ENCODE measurements around the gene ASF1B. TPM values are rescaled to one million over a fixed set of nuclear protein-coding genes. Genes with fewer than 3 reads are reported as not detected.

The ASF1B gene
- total RNA-seq = 0.35 and 5.8 TPM in 2 replicates

DNA sequence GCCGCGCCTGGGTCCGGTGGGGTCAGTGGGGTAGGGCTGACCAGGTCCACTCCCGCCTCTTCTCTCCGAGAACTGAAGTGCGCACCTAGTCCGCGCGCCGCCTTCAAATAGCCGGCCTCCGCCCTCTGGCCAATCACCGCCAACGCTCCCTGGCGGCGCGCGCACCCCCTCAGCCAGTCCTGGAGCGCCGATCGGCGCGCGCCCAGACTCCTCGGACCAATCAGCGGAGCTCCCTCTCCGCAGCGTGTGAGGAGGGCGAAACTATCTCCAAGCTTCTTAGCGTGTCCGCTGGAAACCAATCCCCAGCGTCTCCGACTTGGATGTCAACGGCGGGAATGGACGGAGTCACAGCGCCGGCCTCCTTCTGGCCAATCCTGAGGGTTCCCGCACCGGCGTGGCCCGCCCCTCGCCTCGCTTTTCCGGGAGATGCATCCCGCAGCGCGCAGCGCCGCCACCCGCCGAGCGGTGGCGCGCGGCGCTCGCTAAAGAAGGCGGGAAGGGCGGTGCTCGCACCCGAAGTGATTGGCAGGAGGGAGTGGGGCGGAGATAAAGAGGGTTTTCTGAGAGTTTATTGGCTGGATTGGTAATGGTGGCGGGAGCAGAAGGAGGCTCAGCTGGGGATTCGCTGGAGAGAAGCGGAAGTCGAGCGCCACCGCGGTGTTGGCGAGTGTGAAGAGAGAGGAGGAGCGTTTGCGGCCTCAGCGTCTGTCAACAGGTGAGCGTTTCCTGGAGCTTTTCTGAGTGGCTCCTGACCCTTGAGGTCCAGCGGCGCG, at the start of gene ASF1B:
Gene ASF1B, minus strand, starts transcription at position 81 of the 773 bp plus-strand sequence. CDS start 133 bp downstream, outside the sequence.

GRCh38 chr19:14117668-14118164, 18.7 kb downstream of the ASF1B start, which contains the start of gene PRKACA:
TSS of gene PRKACA (minus strand) at chr19:14117762. CDS start at chr19:14117547, 215 bp downstream.

DNA sequence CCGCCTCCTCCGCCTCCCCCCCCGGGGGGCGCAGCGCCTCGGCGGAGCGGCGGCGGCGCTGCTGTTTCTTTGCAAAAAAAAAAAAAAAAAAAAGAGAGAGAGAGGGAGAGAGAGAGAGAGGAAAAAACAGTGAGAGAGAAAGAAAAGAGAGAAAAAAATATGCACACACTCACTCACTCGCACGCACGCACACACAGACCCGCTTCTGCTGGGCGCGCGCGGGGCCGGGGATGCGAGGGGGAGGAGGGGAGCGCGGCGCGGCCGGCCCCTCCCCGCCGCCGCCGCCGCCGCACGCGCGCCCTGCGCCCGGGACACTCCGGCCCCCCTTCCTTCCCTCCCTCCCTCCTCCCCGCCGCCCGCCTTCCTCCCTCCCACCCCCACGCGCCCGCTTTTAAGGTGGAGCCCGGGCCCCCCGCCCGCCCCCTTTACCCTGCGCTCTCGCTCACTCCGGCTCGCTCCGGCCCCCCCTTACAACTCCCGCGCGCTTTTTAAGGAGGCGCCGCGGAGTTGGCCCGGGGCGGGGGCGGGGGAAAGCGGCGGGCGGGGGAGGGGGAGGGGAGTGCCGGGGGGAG, 45.8 kb downstream of the ASF1B start, which contains the start of gene SAMD1:
Gene SAMD1, minus strand, starts transcription at position 243 of the 572 bp plus-strand sequence.

GRCh38 chr19:14085309-14085995, 50.9 kb downstream of the ASF1B start, which contains the start of gene C19orf67:
TSS of gene C19orf67 (minus strand) at chr19:14085783. CDS start at chr19:14085627, 156 bp downstream.

GRCh38 chr19:14072535-14073260, 63.7 kb downstream of the ASF1B start, which contains the start of gene MISP3:
TSS of gene MISP3 (plus strand) at chr19:14072786. CDS start at chr19:14073310, 524 bp downstream.

Other genes starting within 250 kb of the ASF1B start
- 0.09 TPM in 1 of 2 replicates, not detected in the other for gene BRME1, start 230.5 kb downstream of the ASF1B start, total RNA-seq
- gene CC2D1A, start 230.4 kb downstream of the ASF1B start, total RNA-seq = 14.9 and 21.4 TPM in 2 replicates
- 6.5 and 8.2 TPM in 2 replicates for gene PODNL1, start 198.2 kb downstream of the ASF1B start, total RNA-seq
- 15.1 and 20.4 TPM in 2 replicates for gene DCAF15, start 184.1 kb downstream of the ASF1B start, total RNA-seq
- 2.4 and 4.3 TPM in 2 replicates for gene RFX1, start 130.3 kb downstream of the ASF1B start, total RNA-seq
- gene RLN3, start 108.4 kb downstream of the ASF1B start, total RNA-seq = not detected in 2 replicates
- 0.47 and 0.60 TPM in 2 replicates for gene IL27RA, start 104.8 kb downstream of the ASF1B start, total RNA-seq
- not detected in 2 replicates for gene PALM3, start 74.5 kb downstream of the ASF1B start, total RNA-seq
- 0.35 and 1.2 TPM in 2 replicates for gene MISP3, start 63.8 kb downstream of the ASF1B start, total RNA-seq
- not detected in 2 replicates for gene C19orf67, start 50.8 kb downstream of the ASF1B start, total RNA-seq
- gene SAMD1, start 45.8 kb downstream of the ASF1B start, total RNA-seq = 28.6 and 29.1 TPM in 2 replicates
- 53.4 and 58.8 TPM in 2 replicates for gene PRKACA, start 18.8 kb downstream of the ASF1B start, total RNA-seq
- gene ADGRL1, start 69.6 kb upstream of the ASF1B start, total RNA-seq = 10.4 and 12.8 TPM in 2 replicates
- 10.0 and 12.9 TPM in 2 replicates for gene ADGRE5, start 244.9 kb upstream of the ASF1B start, total RNA-seq